H9 (cell line): ENCODE data around the gene MUC22. TPM values are rescaled to one million over a fixed set of nuclear protein-coding genes. Genes with fewer than 3 reads are reported as not detected.

Experiments used
- DNase-seq: peaks from one replicate; pipeline ENCODE4 v3.0.0-alpha.2; 2017
- H2AFZ ChIP-seq: one replicate; pipeline ENCODE4 v1.6.1; 2013; ENCODE audit warnings: mild to moderate bottlenecking, low read length, control low read depth, moderate library complexity
- H2AK5ac ChIP-seq: 2 replicates; pipeline ENCODE4 v1.6.1; 2013; ENCODE audit warnings: low read length, control low read depth, mixed read lengths; ENCODE audit not compliant: insufficient read length
- H2BK120ac ChIP-seq: one replicate; pipeline ENCODE4 v1.6.1; 2013; ENCODE audit warnings: low read depth, mild to moderate bottlenecking, low read length, control low read depth, inconsistent platforms; ENCODE audit not compliant: poor library complexity, severe bottlenecking
- H2BK12ac ChIP-seq: 2 replicates; pipeline ENCODE4 v1.6.1; 2013; ENCODE audit warnings: low read length, control low read depth, mixed read lengths, low read depth; ENCODE audit not compliant: insufficient read length
- H2BK15ac ChIP-seq: 2 replicates; pipeline ENCODE4 v1.6.1; 2013; ENCODE audit warnings: low read depth, low read length, control low read depth
- H2BK20ac ChIP-seq: one replicate; pipeline ENCODE4 v1.6.1; 2013; ENCODE audit warnings: low read depth, mild to moderate bottlenecking, low read length, control low read depth, inconsistent platforms; ENCODE audit not compliant: poor library complexity, severe bottlenecking
- H2BK5ac ChIP-seq: 2 replicates; pipeline ENCODE4 v1.6.1; 2013; ENCODE audit warnings: low read length, control low read depth, mixed read lengths; ENCODE audit not compliant: insufficient read length
- H3K14ac ChIP-seq: 2 replicates; pipeline ENCODE4 v1.6.1; 2013; ENCODE audit warnings: low read length, control low read depth; ENCODE audit not compliant: insufficient read depth
- H3K18ac ChIP-seq: 2 replicates; pipeline ENCODE4 v1.6.1; 2013; ENCODE audit warnings: low read depth, mild to moderate bottlenecking, mixed read lengths, low read length, control low read depth; ENCODE audit not compliant: insufficient read length
- H3K23ac ChIP-seq: 2 replicates; pipeline ENCODE4 v1.6.1; 2013; ENCODE audit warnings: low read length, control low read depth, mixed read lengths, low read depth; ENCODE audit not compliant: insufficient read length
- H3K23me2 ChIP-seq: 2 replicates; pipeline ENCODE4 v1.6.1; 2013; ENCODE audit warnings: low read depth, mild to moderate bottlenecking, mixed read lengths, low read length, control low read depth; ENCODE audit not compliant: insufficient read length, poor library complexity, severe bottlenecking
- H3K27ac ChIP-seq: 2 replicates; pipeline ENCODE4 v1.5.1; 2013; ENCODE audit warnings: low read length, control low read depth, mixed read lengths, low read depth; ENCODE audit not compliant: insufficient read length
- H3K27me3 ChIP-seq: 2 replicates; pipeline ENCODE4 v1.6.1; 2013; ENCODE audit warnings: low read length, control low read depth, inconsistent platforms; ENCODE audit not compliant: insufficient read depth
- H3K4ac ChIP-seq: 2 replicates; pipeline ENCODE4 v1.6.1; 2013; ENCODE audit warnings: low read depth, mild to moderate bottlenecking, control low read depth, inconsistent platforms, low read length, moderate library complexity
- H3K4me1 ChIP-seq: 2 replicates; pipeline ENCODE4 v1.6.1; 2013; ENCODE audit warnings: low read length, control low read depth, inconsistent platforms; ENCODE audit not compliant: insufficient read depth
- H3K4me2 ChIP-seq: 2 replicates; pipeline ENCODE4 v1.6.1; 2013; ENCODE audit warnings: low read length, control low read depth, mixed read lengths; ENCODE audit not compliant: insufficient read length, insufficient read depth
- H3K56ac ChIP-seq: 2 replicates; pipeline ENCODE4 v1.6.1; 2013; ENCODE audit warnings: low read depth, mild to moderate bottlenecking, mixed read lengths, low read length, control low read depth; ENCODE audit not compliant: insufficient read length
- H3K79me1 ChIP-seq: 2 replicates; pipeline ENCODE4 v1.6.1; 2013; ENCODE audit warnings: low read depth, mild to moderate bottlenecking, moderate library complexity, low read length, control low read depth, inconsistent platforms; ENCODE audit not compliant: insufficient read depth, poor library complexity, severe bottlenecking
- H3K79me2 ChIP-seq: 2 replicates; pipeline ENCODE4 v1.6.1; 2013; ENCODE audit warnings: low read length, control low read depth, inconsistent platforms; ENCODE audit not compliant: insufficient read depth
- H3K9ac ChIP-seq: 2 replicates; pipeline ENCODE4 v1.6.1; 2013; ENCODE audit warnings: low read length, control low read depth, mixed read lengths; ENCODE audit not compliant: insufficient read length; ENCODE audit errors: extremely low read depth
- H3K9me3 ChIP-seq: one replicate; pipeline ENCODE4 v1.6.1; 2013; ENCODE audit warnings: low read depth, low read length, inconsistent platforms; ENCODE audit not compliant: control insufficient read depth
- H3T11ph ChIP-seq: one replicate; pipeline ENCODE4 v1.6.1; 2013; ENCODE audit warnings: mild to moderate bottlenecking, low read length, control low read depth, inconsistent platforms
- H4K20me1 ChIP-seq: one replicate; pipeline ENCODE4 v1.6.1; 2013; ENCODE audit not compliant: control insufficient read depth, insufficient read length, insufficient read depth
- H4K5ac ChIP-seq: 2 replicates; pipeline ENCODE4 v1.6.1; 2013; ENCODE audit warnings: low read depth, mild to moderate bottlenecking, mixed read lengths, low read length, control low read depth; ENCODE audit not compliant: insufficient read length
- H4K8ac ChIP-seq: replicated peaks from 2 replicates; pipeline ENCODE4 v1.6.1; 2013; ENCODE audit warnings: low read length, control low read depth, mixed read lengths, low read depth; ENCODE audit not compliant: insufficient read length
- H4K91ac ChIP-seq: 2 replicates; pipeline ENCODE4 v1.6.1; 2013; ENCODE audit warnings: low read depth, mild to moderate bottlenecking, moderate library complexity, mixed read lengths, low read length, control low read depth; ENCODE audit not compliant: insufficient read length
- H3K27ac Mint-ChIP-seq, 3 experiments: 2 replicates in 2 of 3; 3 replicates in 1 of 3; pipeline ENCODE4 v1.8.0; 2020 to 2021; ENCODE audit warnings: mixed read lengths in 3 of 3, mild to moderate bottlenecking in 1 of 3, moderate library complexity in 1 of 3
- H3K27me3 Mint-ChIP-seq: 2 replicates; pipeline ENCODE4 v1.8.0; 2021; ENCODE audit warnings: low read depth, mild to moderate bottlenecking, moderate library complexity, mixed read lengths
- H3K36me3 Mint-ChIP-seq, 3 experiments: 2 replicates in 2 of 3; 3 replicates in 1 of 3; pipeline ENCODE4 v1.8.0; 2020 to 2021; ENCODE audit warnings: low read depth in 3 of 3, mixed read lengths in 3 of 3; ENCODE audit not compliant: insufficient read depth in 1 of 3
- H3K4me1 Mint-ChIP-seq, 2 experiments: 2 replicates each; pipeline ENCODE4 v1.8.0; 2020; ENCODE audit warnings: mixed read lengths in 2 of 2
- H3K4me3 Mint-ChIP-seq, 2 experiments: 2 replicates in 1 of 2; 3 replicates in 1 of 2; pipeline ENCODE4 v1.8.0; 2020 to 2021; ENCODE audit warnings: mild to moderate bottlenecking in 2 of 2, mixed read lengths in 2 of 2, moderate library complexity in 1 of 2
- H3K9me3 Mint-ChIP-seq, 2 experiments: 2 replicates in 1 of 2; 3 replicates in 1 of 2; pipeline ENCODE4 v1.8.0; 2020; ENCODE audit warnings: mild to moderate bottlenecking in 2 of 2, mixed read lengths in 2 of 2, moderate library complexity in 1 of 2
- WGBS: extraction: QIAGEN DNeasy Blood & Tissue Kit; methylation state at CpG from one replicate; pipeline ENCODE4 v1.1.7; 2013; ENCODE audit warnings: missing lambda C conversion rate, low lambda C conversion rate, mixed read lengths; ENCODE audit not compliant: insufficient read length; ENCODE audit errors: extremely low coverage; 5-methylcytosine and 5-hydroxymethylcytosine counted together
- total RNA-seq: library from RNA; stranded (reverse); gene quantifications from 2 replicates; pipeline ENCODE4 v1.2.1, GENCODE V29; 2021
- TF ChIP-seq, protein P1 (sequence below): fragments of 200-600 bp; sonication (generic); conservative IDR thresholded peaks from 3 replicates; pipeline ENCODE4 v1.8.0; 2021; ENCODE audit warnings: antibody characterized with exemption, mild to moderate bottlenecking

Gene MUC22
- total RNA-seq, 1 experiment from 2014 or later: not detected

DNA sequence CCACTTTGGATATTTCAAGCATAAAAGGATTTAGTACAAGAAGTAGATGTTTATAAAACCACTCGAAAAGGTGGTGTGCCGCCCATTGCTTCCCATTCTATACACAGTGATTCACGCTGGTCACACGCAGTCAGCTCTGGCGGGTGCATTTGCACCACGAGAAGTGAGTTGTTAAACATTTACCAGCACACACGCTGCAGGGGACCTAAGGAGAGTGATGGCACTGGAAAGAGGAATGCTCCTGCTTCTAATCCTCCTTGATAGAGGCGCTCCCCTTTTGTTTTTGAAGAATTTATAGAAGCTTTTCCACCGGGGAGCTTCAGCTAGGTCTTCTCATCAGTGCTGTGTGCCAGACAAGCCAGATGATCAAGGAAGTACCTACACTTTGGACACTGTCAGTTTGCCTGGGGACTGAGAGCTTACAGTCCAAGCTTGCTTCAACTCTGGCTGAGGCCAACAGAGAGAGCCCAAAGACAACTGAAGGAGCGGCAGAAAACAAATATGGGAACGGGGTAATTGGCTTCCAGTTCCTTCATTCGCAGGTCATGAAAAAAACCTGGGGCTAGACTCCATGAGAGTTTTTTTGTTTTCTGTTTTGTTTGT is 31.2 kb downstream of the MUC22 start:
- H3K18ac ChIP-seq: no peak overlapping the region
- Mint-ChIP-seq H3K4me1 (peaks cover 2 to 5% of the 10 kb centered on the region in 2 experiments; a peak in 3 of 4 replicates), H3K27me3 (peaks cover 9% of the 10 kb centered on the region), H3K9me3 (no peaks in the 10 kb centered on the region; a peak in 2 of 5 replicates), H3K36me3 (no peaks in the 10 kb centered on the region), H3K4me3 (no peak overlapping the region; a peak in 1 of 5 replicates), H3K27ac (no peak overlapping the region)
- H2BK15ac ChIP-seq: no peak overlapping the region
- H4K5ac ChIP-seq: no peak overlapping the region
- H3K23me2 ChIP-seq: no peaks in the 10 kb centered on the region
- no peak overlapping the region for H2BK20ac ChIP-seq
- no peak overlapping the region for H3T11ph ChIP-seq
- H4K20me1 ChIP-seq: no peaks in the 10 kb centered on the region
- H2BK5ac ChIP-seq: no peak overlapping the region
- H3K56ac ChIP-seq: no peak overlapping the region
- H3K27ac ChIP-seq: no peak overlapping the region
- no peak overlapping the region for H2BK12ac ChIP-seq
- H3K4me1 ChIP-seq: no peaks in the 10 kb centered on the region; the same call in 1 of the 2 replicates
- TF ChIP-seq, protein P1, sequence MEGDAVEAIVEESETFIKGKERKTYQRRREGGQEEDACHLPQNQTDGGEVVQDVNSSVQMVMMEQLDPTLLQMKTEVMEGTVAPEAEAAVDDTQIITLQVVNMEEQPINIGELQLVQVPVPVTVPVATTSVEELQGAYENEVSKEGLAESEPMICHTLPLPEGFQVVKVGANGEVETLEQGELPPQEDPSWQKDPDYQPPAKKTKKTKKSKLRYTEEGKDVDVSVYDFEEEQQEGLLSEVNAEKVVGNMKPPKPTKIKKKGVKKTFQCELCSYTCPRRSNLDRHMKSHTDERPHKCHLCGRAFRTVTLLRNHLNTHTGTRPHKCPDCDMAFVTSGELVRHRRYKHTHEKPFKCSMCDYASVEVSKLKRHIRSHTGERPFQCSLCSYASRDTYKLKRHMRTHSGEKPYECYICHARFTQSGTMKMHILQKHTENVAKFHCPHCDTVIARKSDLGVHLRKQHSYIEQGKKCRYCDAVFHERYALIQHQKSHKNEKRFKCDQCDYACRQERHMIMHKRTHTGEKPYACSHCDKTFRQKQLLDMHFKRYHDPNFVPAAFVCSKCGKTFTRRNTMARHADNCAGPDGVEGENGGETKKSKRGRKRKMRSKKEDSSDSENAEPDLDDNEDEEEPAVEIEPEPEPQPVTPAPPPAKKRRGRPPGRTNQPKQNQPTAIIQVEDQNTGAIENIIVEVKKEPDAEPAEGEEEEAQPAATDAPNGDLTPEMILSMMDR: no peak
- H3K23ac ChIP-seq: no peak overlapping the region
- H4K8ac ChIP-seq: no peak overlapping the region
- H3K9me3 ChIP-seq: no peaks in the 10 kb centered on the region
- H3K79me2 ChIP-seq: no peaks in the 10 kb centered on the region
- no peak overlapping the region for H3K14ac ChIP-seq
- H4K91ac ChIP-seq: no peak overlapping the region
- WGBS: no CpG with 5 or more reads among the region's 12 CpGs
- H2BK120ac ChIP-seq: no peak overlapping the region
- H3K4ac ChIP-seq: no peak overlapping the region
- no peak for DNase-seq
- H3K9ac ChIP-seq: no peak overlapping the region
- no peaks in the 10 kb centered on the region for H3K79me1 ChIP-seq
- no peak overlapping the region for H2AK5ac ChIP-seq
- H3K27me3 ChIP-seq: no peaks in the 10 kb centered on the region
- H2AFZ ChIP-seq: no peak overlapping the region
- H3K4me2 ChIP-seq: no peak overlapping the region
